Measurements from ENCODE around the gene ETFBKMT.
"Not testable (repeated sequence)": the region's sequence is repeated elsewhere in the genome, so short reads cannot be mapped to it uniquely, and the experiment has no call there.

ETFBKMT gene

DNA sequence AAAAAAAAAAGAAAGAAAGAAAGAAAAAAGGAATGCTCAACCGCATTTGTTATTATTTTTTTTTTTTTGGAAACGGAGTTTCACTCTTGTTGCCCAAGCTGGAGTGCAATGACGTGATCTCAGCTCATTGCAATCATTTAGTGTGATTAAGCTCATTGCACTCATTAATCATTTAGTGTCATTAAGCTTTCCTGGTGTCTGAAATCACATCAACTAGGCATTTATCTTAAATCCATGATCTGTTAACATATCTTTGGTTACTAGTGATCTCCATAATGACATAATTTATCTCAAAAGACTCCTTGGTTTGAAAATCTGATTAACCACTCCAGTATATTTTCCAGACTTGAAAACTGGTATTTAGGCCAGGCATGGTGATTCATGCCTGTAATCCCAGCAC, 26.3 kb downstream of the ETFBKMT start:
- Mint-ChIP-seq H3K27me3 (no peaks in the 10 kb centered on the region), H3K4me3 (no peak overlapping the region), H3K27ac (no peak overlapping the region), H3K36me3 (peaks cover 43% of the 10 kb centered on the region), H3K4me1 (ENCODE audit: low read depth) (peaks cover 10% of the 10 kb centered on the region), H3K9me3 (ENCODE audit: low read depth) (no peaks in the 10 kb centered on the region)

DNA sequence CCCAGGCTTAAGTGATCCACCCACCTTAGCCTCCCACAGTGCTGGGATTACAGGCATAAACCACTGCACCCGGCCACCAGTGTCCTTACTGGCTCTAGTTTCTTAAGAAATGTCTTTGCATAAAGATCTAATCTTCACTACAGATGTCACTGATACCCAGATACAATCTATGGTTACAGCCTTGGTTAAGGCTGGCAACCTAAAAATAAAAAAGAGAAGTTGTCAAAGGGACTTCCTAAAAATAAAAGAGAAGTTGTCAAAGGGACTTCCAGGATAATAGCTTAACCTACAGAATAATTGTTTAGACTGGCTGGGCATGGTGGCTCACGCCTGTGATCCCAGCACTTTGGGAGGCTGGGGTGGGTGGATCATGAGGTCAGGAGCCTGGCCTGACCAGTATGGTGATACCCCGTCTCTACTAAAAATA, 27.6 kb downstream of the ETFBKMT start:
- H3K9me3 Mint-ChIP-seq (ENCODE audit: low read depth), result no peaks in the 10 kb centered on the region
- no peaks in the 10 kb centered on the region for H3K27me3 Mint-ChIP-seq
- no peak overlapping the region for H3K4me3 Mint-ChIP-seq
- H3K27ac Mint-ChIP-seq, result no peak overlapping the region
- peaks cover 5% of the 10 kb centered on the region for H3K4me1 Mint-ChIP-seq (ENCODE audit: low read depth)
- peaks cover 43% of the 10 kb centered on the region for H3K36me3 Mint-ChIP-seq

DNA sequence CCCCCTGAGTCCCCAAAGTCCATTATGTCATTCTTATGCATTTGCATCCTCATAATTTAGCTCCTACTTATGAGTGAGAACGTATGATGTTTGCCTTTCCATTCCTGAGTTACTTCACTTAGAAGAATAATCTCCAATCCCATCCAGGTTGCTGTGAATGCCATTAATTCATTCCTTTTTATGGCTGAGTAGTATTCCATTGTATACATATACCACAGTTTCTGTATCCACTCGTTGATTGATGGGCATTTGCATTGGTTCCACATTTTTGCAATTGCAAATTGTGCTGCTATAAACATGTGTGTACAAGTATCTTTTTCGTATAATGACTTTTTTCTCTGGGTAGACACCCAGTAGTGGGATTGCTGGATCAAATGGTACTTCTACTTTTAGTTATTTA, 30.4 kb downstream of the ETFBKMT start:
- H3K4me3 Mint-ChIP-seq; H3K4me1 Mint-ChIP-seq (ENCODE audit: low read depth); H3K27ac Mint-ChIP-seq; H3K9me3 Mint-ChIP-seq (ENCODE audit: low read depth); H3K27me3 Mint-ChIP-seq: not testable (repeated sequence)
- peaks cover 31% of the 10 kb centered on the region for H3K36me3 Mint-ChIP-seq

DNA sequence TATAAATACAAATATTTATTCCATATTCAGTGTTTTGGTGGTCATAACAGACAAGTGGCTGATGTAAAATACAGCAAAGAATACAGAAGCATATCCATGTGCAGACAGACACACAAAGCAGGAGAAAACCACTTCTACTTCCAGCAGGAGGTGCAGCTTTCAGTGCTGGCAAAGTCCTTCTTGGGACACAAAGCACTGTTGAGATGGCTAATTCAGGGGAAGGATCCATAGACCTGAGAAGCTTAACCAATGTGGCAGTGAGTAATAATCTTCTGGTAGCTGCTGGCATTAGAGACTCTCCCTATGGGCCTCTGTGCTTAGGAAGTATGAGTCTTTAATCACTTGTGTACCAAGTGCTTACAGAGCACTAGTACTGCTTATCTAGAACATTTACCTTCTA, 42.6 kb downstream of the ETFBKMT start:
- Mint-ChIP-seq H3K36me3 (peaks cover 27% of the 10 kb centered on the region), H3K9me3 (ENCODE audit: low read depth) (no peaks in the 10 kb centered on the region), H3K4me3 (no peak overlapping the region), H3K27me3 (no peaks in the 10 kb centered on the region), H3K4me1 (ENCODE audit: low read depth) (peaks cover 28% of the 10 kb centered on the region), H3K27ac (no peak overlapping the region)

DNA sequence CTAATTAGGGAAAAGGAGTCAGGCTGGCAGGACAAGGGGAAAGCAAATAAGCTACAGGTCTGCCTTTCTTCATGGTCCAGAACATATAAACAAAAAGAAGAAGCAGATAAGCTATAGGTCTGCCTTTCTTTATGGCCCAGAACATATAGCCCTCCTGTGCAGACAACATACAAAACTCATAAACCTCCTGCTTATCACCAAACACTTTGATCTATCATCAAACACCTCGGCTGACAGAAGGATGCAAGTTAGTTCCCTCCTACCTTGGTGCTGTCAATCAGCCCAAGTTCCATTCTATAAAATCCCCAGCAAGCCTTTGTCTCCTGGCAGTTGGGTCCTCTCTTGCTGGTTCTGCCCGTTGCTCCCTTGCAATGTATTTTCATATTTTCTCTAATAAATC, 46.1 kb downstream of the ETFBKMT start:
- Mint-ChIP-seq H3K27ac (no peak overlapping the region), H3K36me3 (peaks cover 32% of the 10 kb centered on the region), H3K9me3 (ENCODE audit: low read depth) (peaks cover 12% of the 10 kb centered on the region), H3K4me1 (ENCODE audit: low read depth) (peaks cover 31% of the 10 kb centered on the region), H3K4me3 (no peak overlapping the region), H3K27me3 (no peaks in the 10 kb centered on the region)

DNA sequence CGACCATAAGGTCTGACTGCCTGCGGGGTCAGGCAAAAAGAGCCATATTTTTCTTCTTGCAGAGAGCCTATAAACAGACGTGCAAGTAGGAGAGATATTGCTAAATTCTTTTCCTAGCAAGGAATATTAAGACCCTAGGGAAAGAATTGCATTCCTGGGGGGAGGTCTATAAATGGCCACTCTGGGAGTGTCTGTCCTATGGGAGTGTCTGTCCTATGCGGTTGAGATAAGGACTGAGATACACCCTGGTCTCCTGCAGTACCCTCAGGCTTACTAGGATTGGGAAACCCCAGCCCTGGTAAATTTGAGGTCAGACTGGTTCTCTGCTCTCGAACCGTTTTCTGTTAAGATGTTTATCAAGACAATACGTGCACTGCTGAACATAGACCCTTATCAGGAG, 48.6 kb downstream of the ETFBKMT start:
- H3K9me3 Mint-ChIP-seq (ENCODE audit: low read depth), result peaks cover 12% of the 10 kb centered on the region
- H3K27ac Mint-ChIP-seq, H3K4me3 Mint-ChIP-seq, H3K27me3 Mint-ChIP-seq: not testable (repeated sequence)
- H3K4me1 Mint-ChIP-seq (ENCODE audit: low read depth), result peaks cover 33% of the 10 kb centered on the region
- H3K36me3 Mint-ChIP-seq, result peaks cover 34% of the 10 kb centered on the region

DNA sequence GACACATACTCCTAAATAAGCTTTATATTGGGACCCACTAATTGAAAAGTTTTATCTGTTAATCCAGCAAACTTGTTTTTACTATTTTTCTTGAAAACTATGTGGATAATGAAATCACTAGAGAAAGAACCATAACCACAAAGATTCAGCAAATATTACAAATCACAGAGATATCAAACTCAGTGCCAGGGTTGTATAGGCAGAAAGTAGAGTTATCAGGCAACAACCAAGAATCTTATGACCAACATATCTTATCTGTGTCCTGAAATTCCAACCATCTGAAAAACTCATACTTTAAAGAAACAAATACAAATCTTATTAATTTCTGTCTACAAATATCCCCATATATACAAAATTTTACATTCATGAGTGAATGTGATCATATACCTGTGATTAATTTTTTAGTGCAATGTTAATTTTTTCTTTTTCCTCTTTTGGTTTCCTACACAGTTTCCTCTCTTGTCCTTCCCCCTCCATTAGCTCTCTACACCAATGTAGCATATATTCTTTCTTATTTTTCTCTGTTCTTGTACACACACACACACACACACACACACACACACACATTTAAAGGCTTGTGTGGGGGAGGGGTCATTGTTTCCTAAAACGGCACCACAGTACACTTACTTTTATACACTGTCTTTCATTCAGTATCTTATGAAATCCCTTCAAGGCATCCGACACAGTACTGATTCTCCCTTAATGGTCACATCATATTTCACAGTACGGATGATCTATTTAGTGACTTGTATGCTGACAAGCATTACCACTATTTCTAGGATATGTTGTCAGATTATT, 50.7 kb downstream of the ETFBKMT start:
- Mint-ChIP-seq H3K9me3 (ENCODE audit: low read depth) (peaks cover 12% of the 10 kb centered on the region), H3K36me3 (peaks cover 39% of the 10 kb centered on the region), H3K4me1 (ENCODE audit: low read depth) (peaks cover 18% of the 10 kb centered on the region), H3K4me3 (no peak overlapping the region), H3K27me3 (no peaks in the 10 kb centered on the region), H3K27ac (peak overlapping the region; percentile 54)

DNA sequence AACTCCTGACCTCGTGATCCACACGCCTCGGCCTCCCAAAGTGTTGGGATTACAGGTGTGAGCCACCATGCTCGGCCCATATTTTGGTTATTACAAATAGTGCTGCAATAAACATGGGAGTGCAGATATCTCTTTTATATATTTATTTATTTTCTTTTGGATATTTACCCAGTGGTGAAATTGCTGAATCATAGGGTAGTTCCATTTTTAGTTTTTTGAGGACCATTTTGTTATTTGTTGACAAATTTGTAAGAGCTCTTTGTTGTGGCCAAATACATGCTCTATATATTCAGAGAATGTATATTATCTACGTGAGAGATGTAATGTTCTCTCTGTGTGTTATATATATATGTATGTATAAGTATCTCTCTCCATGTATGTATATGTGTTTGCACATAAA, 53.4 kb downstream of the ETFBKMT start:
- Mint-ChIP-seq H3K27ac (no peak overlapping the region), H3K9me3 (ENCODE audit: low read depth) (peaks cover 14% of the 10 kb centered on the region), H3K4me1 (ENCODE audit: low read depth) (peaks cover 10% of the 10 kb centered on the region), H3K27me3 (no peaks in the 10 kb centered on the region), H3K36me3 (peaks cover 35% of the 10 kb centered on the region), H3K4me3 (no peak overlapping the region)

DNA sequence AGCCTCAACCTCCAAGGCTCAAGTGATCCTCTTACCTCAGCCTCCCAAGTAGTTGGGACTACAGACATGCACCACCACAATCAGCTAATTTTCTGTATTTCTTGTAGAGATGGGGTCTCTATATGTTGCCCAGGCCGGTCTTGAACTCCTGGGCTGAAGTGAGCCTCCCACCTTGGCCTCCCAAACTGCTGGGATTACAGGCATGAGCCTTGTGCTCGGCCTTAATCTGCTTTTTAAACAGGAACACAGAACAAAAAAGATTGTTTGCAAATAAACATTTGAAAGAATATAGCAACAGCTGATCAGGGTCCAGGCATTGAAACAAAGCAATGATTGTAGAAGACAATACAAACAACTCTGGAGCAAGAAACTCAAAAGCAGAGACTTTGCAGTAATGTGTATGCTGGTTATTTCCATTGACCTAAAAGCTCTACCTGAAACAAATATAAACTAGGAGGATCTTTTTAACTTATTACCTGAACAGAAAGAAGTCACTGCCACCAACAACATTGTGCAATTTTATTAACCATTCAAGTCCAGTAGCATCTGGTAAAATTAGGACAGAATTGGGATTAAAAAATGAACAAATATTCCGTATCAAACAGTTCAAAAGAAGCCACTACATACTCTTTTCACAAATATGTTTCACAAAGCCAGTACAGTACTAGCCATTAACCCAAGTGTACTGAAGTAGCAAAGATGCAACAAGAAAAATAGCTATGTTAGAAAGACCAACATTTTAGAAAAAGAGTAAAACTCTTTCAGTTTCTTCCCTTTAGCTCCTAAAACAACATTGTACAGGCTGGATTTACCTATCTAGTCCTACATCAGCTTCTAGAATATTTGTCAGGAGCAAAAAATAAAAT, 55.2 kb downstream of the ETFBKMT start:
- Mint-ChIP-seq H3K9me3 (ENCODE audit: low read depth) (peaks cover 9% of the 10 kb centered on the region), H3K36me3 (peaks cover 36% of the 10 kb centered on the region), H3K4me3 (no peak overlapping the region), H3K27me3 (no peaks in the 10 kb centered on the region), H3K4me1 (ENCODE audit: low read depth) (peaks cover 15% of the 10 kb centered on the region), H3K27ac (peak overlapping the region; percentile 31)

DNA sequence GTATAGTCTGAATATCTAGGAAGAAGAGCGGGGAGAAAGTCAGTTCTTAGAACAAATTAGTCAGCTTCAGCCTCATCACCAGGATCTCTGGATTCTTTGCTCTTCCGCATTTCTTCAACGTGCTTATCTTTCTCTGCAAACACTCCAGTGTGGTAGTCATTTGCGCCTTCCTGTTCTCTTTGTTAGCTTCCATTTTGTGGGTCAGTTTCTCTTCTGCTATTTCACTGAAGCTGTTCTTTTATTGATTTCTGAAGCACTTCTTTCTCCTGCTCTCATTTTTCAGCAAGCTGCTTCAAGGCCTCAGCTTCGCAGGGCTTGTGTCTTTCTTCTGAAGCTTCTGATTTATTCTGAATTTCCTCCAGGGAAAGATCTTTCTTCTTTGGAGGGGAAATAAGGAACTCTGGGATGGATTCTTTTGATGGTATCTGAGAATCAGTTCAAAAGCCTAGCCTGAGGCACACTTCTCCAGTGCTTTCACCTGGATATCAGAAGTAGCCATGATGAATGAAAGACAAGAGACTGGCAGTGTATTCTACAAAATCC, 55.9 kb downstream of the ETFBKMT start:
- Mint-ChIP-seq H3K36me3 (peaks cover 32% of the 10 kb centered on the region), H3K4me3 (no peak overlapping the region), H3K27me3 (no peaks in the 10 kb centered on the region), H3K4me1 (ENCODE audit: low read depth) (peaks cover 14% of the 10 kb centered on the region), H3K9me3 (ENCODE audit: low read depth) (peaks cover 9% of the 10 kb centered on the region), H3K27ac (peak overlapping the region; percentile 31)

DNA sequence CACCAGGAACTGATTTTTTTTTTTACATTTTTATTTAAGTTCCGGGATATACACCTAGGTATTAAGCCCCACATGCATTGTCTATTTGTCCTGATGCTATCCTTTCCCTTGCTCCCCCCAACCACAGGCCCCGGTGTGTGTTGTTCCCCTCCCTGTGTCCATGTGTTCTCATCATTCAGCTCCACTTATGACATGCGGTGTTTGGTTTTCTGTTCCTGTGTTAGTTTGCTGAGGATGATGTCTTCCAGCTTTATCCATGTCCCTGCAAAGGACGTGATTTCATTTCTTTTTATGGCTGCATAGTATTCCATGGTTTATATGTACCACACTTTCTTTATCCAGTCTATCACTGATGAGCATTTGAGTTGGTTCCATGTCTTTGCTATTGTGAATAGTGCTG, 57.5 kb downstream of the ETFBKMT start:
- peaks cover 15% of the 10 kb centered on the region for H3K4me1 Mint-ChIP-seq (ENCODE audit: low read depth)
- H3K27me3 Mint-ChIP-seq; H3K27ac Mint-ChIP-seq; H3K9me3 Mint-ChIP-seq (ENCODE audit: low read depth); H3K4me3 Mint-ChIP-seq: not testable (repeated sequence)
- H3K36me3 Mint-ChIP-seq, result peaks cover 34% of the 10 kb centered on the region

DNA sequence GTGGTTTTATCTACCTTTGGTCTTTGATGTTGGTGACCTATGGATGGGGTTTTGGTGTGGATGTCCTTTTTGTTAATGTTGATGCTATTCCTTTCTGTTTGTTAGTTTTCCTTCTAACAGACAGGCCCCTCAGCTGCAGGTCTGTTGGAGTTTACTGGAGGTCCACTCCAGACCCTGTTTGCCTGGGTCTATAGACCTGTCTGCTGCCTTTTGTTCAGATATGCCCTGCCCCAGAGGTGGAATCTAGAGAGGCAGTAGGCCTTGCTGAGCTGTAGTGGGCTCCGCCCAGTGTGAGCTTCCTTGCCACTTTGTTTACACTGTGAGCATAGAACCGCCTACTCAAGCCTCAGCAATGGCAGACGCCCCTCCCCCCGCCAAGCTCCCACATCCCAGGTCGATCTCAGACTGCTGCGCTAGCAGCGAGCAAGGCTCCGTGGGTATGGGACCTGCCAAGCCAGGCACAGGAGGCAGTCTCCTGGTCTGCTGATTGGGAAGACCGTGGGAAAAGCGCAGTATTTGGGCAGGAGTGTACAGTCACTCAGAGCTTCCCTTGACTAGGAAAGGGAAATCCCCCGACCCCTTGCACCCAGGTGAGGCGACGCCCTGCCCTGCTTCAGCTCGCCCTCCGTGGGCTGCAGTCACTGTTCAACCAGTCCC, 59.2 kb downstream of the ETFBKMT start:
- H3K9me3 Mint-ChIP-seq (ENCODE audit: low read depth); H3K27ac Mint-ChIP-seq; H3K4me3 Mint-ChIP-seq; H3K27me3 Mint-ChIP-seq: not testable (repeated sequence)
- peaks cover 28% of the 10 kb centered on the region for H3K4me1 Mint-ChIP-seq (ENCODE audit: low read depth)
- H3K36me3 Mint-ChIP-seq, result peaks cover 44% of the 10 kb centered on the region

DNA sequence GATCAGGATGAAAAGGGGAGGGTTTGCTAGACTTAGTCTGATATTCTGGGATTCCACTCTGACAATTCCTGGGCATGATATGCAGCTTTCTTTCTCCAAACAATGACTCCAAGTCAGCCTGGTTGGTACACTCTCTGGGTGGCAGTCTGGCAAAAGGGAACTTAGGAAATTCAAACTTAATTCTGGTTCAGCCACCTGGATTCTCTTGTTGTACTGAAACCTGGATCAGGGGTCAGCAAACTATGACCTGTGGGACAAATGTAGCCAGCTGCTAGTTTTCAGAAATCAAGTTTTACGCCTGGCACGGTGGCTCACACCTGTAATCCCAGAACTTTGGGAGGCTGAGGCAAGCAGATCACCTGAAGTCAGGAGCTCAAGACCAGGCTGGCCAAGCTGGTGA, 63.1 kb downstream of the ETFBKMT start:
- peaks cover 7% of the 10 kb centered on the region for H3K9me3 Mint-ChIP-seq (ENCODE audit: low read depth)
- H3K36me3 Mint-ChIP-seq, result peaks cover 51% of the 10 kb centered on the region
- peaks cover 52% of the 10 kb centered on the region for H3K4me1 Mint-ChIP-seq (ENCODE audit: low read depth)
- H3K27me3 Mint-ChIP-seq, result no peaks in the 10 kb centered on the region
- H3K27ac Mint-ChIP-seq, result peak overlapping the region; percentile 41
- no peak overlapping the region for H3K4me3 Mint-ChIP-seq
